ENCODE results near the gene SV2C.

DNA sequence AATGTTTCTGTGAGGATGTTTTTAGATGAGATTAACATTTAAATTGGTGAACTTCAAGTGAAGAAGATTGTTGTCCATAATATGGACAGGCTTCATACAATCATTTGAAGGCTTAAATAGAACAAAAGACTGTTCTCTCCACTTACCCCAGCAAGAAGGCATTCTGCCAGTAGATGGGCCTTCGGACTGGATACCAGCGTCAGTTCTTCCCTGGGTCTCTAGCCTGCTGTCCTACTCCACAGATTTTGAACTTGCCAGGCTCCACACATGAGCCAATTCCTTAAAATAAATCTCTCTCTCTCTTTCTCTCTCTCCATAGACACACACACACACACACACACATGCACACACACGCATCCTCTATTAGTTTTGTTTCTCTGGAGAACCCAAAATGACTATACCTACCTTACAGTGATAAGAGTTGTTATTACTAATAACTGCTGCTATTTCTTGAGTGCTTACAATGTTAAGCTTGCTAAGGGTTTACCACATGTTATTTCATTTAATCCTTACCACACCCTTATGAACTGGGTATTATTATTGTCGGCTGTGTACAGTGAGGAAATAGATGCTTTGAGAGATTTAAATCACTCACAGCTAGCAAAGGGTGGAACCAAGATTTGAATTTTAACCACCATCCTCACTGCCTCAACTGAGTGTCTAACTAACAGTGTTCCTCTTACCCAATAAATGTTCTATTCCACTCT is 300.1 kb downstream of the SV2C start:
- TF ChIP-seq, protein P1, sequence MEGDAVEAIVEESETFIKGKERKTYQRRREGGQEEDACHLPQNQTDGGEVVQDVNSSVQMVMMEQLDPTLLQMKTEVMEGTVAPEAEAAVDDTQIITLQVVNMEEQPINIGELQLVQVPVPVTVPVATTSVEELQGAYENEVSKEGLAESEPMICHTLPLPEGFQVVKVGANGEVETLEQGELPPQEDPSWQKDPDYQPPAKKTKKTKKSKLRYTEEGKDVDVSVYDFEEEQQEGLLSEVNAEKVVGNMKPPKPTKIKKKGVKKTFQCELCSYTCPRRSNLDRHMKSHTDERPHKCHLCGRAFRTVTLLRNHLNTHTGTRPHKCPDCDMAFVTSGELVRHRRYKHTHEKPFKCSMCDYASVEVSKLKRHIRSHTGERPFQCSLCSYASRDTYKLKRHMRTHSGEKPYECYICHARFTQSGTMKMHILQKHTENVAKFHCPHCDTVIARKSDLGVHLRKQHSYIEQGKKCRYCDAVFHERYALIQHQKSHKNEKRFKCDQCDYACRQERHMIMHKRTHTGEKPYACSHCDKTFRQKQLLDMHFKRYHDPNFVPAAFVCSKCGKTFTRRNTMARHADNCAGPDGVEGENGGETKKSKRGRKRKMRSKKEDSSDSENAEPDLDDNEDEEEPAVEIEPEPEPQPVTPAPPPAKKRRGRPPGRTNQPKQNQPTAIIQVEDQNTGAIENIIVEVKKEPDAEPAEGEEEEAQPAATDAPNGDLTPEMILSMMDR (conservative IDR thresholded peaks at IDR 0.05 in 1 of 2, IDR thresholded peaks at IDR 0.05 in 1 of 2; ENCODE audit: extremely low read depth in 1 of 2, insufficient read depth in 1 of 2, low read depth in 1 of 2, low read length in 2 of 2), result no peak
- TF ChIP-seq EZH2 (IDR thresholded peaks at IDR 0.05; ENCODE audit: borderline replicate concordance, low read length), result no peak

Measured in mammary epithelial cell (primary cell).